DMS153 treated with DMSO at 0.1 percent for 48 hours (cell line): ENCODE results near the gene SPEF1.

Experiments used
- DNase-seq: peaks from one replicate; lab custom pipeline; 2025; ENCODE audit not compliant: unreplicated experiment; lab: John Stamatoyannopoulos, UW

SPEF1 gene

GRCh38 chr20:3751305-3751674, 30.0 kb downstream of the SPEF1 start:
- DNase-seq, result no peak

- DNase-seq, result no peak
These were observed 31.3 kb downstream of the SPEF1 start for GRCh38 chr20:3749689-3750531.

- DNase-seq, result no peak
These were observed 32.1 kb downstream of the SPEF1 start for GRCh38 chr20:3749087-3749688.

GRCh38 chr20:3748073-3748472, 33.2 kb downstream of the SPEF1 start:
- no peak for DNase-seq

- DNase-seq, result no peak
These were observed 33.8 kb downstream of the SPEF1 start for GRCh38 chr20:3747471-3747870.

GRCh38 chr20:3745686-3746173, 35.5 kb downstream of the SPEF1 start:
- no peak for DNase-seq

- peak; percentile 67 for DNase-seq
These were observed 36.2 kb downstream of the SPEF1 start for GRCh38 chr20:3744806-3745685.

- no peak for DNase-seq
These were observed 37.2 kb downstream of the SPEF1 start for GRCh38 chr20:3744037-3744436.

GRCh38 chr20:3743251-3743650, 38.0 kb downstream of the SPEF1 start:
- DNase-seq, result no peak

GRCh38 chr20:3741836-3742458, 39.3 kb downstream of the SPEF1 start:
- DNase-seq, result no peak

- no peak for DNase-seq
These were observed 40.5 kb downstream of the SPEF1 start for GRCh38 chr20:3740615-3741301.

GRCh38 chr20:3739926-3740451, 41.3 kb downstream of the SPEF1 start:
- no peak for DNase-seq

- no peak for DNase-seq
These were observed 42.0 kb downstream of the SPEF1 start for GRCh38 chr20:3739054-3739925.

GRCh38 chr20:3738111-3739053, 42.9 kb downstream of the SPEF1 start:
- DNase-seq, result peak; percentile 9

GRCh38 chr20:3735768-3736167, 45.5 kb downstream of the SPEF1 start:
- DNase-seq, result no peak

GRCh38 chr20:3734111-3734843, 47.0 kb downstream of the SPEF1 start:
- DNase-seq, result no peak
